ENCODE measurements around the gene NTSR2.

GRCh38 chr2:11701206-11701605 lies 31.2 kb upstream of the NTSR2 start:
- TF ChIP-seq ZZZ3 (IDR thresholded peaks at IDR 0.05; ENCODE audit: control insufficient read depth, insufficient read length, low read depth) (no peak), EZH2 (IDR thresholded peaks at IDR 0.05; ENCODE audit: borderline replicate concordance, control insufficient read depth, low read depth, low read length) (no peak), HDAC2 (IDR thresholded peaks at IDR 0.05) (no peak)
